NCI-H524 treated with DMSO at 0.1 percent for 48 hours (cell line): ENCODE measurements around the gene ZNF80.
"Not testable (repeated sequence)": the region's sequence is repeated elsewhere in the genome, so short reads cannot be mapped to it uniquely, and the experiment has no call there.

Experiments used
- DNase-seq: peaks from one replicate; lab custom pipeline; 2025; lab: John Stamatoyannopoulos, UW

The ZNF80 gene

GRCh38 chr3:114237478-114237877 lies at the start of gene ZNF80:
ZNF80 (minus strand) TSS chr3:114237578; CDS start chr3:114237074, 504 bp downstream.
- not testable (repeated sequence) for DNase-seq

DNA sequence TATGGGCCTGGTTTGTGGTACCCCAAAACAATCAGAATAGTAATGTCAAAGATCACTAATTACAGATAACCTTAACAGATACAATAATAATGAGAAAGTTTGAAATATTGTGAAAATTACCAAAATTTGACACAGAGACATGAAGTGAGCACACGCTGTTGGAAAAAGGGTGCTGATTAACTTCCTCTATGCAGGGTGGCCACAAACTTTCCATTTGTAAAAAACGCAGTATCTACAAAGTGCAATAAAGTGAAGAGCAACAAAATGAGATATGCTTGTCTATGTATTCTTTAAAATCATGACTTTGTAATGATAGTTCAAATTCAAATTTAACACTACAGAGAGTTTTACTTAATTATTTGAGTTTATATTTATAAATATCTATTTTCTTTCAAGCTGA lies 48.9 kb upstream of the ZNF80 start:
- no peak for DNase-seq

DNA sequence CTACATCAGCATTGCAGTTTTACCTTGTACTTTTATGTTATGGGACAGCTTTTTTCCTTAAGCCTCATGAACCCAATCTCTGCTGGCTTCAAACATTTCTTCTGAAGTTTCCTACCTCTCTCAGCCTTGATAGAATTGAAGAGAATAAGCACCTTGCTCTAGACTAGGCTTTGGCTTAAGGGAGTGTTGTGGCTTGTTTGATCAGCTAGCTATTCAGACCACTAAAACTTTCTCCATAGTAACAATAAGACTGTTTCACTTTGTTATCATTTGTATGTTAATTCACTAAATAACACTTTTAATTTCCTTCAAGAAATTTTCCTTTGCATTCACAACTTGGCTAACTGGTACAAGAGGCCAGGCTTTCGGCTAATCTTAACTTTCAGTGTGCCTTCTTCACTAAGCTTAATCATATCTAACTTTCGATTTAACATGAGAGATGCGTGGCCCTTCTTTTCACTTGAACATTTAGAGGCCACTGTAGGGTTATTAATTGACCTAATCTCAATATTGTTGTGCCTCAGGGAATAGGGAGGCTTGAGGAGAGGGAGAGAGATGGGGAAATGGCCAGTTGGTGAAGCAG lies 48.4 kb upstream of the ZNF80 start:
- no peak for DNase-seq

DNA sequence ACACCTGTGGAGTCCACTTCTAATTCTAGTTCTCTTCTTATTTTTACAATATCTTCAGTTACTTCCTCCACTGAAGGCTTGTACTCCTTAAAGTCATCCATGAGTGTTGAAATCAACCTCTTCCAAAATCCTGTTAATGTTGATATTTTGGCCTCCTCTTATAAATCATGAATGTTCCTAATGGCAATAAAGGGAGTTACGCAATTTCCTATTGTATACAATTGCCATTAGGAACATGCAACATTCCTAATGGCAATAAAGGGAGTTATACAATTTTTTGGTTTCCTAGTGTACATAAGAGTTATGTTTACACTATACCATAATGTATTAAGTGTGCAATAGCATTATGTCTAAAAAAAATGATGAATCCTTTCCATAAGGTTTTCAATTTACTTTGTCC lies 47.3 kb upstream of the ZNF80 start:
- no peak for DNase-seq

DNA sequence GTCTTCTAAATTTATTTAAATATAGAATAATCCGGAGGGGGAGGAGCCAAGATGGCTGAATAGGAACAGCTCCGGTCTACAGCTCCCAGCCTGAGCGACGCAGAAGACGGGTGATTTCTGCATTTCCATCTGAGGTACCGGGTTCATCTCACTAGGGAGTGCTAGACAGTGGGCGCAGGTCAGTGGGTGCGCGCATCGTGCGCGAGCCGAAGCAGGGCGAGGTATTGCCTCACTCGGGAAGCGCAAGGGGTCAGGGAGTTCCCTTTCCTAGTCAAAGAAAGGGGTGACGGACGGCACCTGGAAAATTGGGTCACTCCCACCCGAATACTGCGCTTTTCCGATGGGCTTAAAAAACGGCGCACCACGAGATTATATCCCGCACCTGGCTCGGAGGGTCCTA lies 39.5 kb upstream of the ZNF80 start:
- DNase-seq, result not testable (repeated sequence)

DNA sequence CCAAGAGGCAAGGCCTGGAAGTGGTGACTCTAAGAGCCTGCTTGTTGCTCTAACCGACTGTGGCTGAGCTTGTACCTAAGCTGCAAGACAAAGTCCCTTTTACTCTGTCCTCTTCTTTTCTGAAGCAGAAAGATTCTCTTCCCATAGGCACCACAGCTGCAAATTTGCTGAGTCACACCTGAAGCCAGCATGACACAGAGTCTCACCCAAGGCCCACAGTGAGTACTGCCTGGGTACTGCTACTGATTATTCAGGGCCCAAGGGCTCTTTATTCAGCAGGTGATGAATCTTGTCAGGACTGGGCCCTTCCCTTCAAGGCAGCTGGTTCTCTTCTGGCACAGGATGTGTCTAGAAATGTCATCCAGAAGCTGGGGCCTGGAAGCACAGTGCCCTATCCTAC lies 37.6 kb upstream of the ZNF80 start:
- DNase-seq, result no peak

DNA sequence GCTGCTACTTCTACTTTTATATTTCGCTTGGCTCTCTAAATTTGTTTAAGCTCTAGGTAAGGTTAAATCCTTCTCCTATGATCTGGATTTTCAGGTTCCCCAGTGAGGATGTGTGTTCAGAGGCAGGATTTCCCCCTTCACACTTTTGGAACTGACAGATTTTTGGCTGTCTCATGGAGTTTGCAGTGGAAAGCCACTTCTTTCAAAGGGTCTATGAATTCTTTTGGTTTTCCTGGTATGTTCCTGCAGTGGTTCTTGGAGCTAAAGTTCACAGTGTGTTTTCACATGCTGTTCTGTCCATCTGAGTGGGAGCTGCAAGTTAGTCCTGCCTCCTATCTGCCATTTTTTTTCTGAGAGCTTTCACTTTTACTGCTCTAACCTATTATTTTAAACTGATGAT lies 34.9 kb upstream of the ZNF80 start:
- DNase-seq, result no peak

DNA sequence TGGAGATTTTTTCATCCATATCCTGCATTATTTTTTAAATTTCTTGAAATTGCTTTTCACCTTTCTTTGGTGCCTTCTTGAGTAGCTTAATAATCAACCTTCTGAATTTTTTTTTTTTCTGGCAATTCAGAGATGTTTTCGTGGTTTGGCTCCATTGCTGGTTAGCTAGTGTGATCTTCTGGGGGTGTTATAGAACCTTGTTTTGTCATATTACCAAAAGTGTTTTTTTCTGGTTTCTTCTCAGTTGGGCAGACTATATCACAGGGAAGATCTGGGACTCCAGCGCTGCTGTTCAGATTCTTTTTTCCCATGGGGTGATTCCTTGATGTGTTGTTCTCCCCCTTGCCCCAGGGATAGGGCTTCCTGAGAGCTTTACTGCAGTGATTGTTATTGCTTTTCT lies 32.6 kb upstream of the ZNF80 start:
- DNase-seq, result no peak

- no peak for DNase-seq
These were observed 22.8 kb upstream of the ZNF80 start for GRCh38 chr3:114260152-114260551.

GRCh38 chr3:114259566-114259965 lies 22.2 kb upstream of the ZNF80 start:
- DNase-seq, result no peak

- DNase-seq, result no peak
These were observed 16.1 kb upstream of the ZNF80 start for GRCh38 chr3:114253505-114253904.

- no peak for DNase-seq
These were observed 15.6 kb upstream of the ZNF80 start for GRCh38 chr3:114252954-114253353.

- no peak for DNase-seq
These were observed 5.6 kb upstream of the ZNF80 start for GRCh38 chr3:114242947-114243346.

DNA sequence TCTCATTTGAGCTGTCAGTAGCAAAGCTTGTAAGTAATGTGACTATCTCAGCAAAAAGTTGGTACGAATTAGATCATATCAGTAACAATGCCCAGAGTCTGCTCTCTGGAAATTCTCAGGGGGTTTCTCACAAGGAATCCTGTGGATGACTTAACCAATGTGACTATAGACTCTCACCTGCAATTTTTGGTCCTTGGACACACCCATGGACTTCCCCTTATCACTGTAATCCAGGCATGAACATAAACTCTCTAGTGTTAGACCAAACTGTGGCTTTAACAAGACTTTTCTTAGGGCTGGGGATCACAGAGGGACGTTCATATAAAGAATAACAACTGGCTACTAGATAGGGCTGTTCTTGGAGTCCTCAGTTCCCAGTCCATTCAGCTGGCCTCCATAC lies 3.9 kb upstream of the ZNF80 start:
- no peak for DNase-seq

GRCh38 chr3:114238146-114238785 lies 888 bp upstream of the ZNF80 start:
- not testable (repeated sequence) for DNase-seq

- DNase-seq, result no peak
These were observed 1.9 kb downstream of the ZNF80 start for GRCh38 chr3:114235431-114235830.

GRCh38 chr3:114234745-114235144 lies 2.6 kb downstream of the ZNF80 start:
- no peak for DNase-seq

GRCh38 chr3:114231616-114232015 lies 5.8 kb downstream of the ZNF80 start:
- DNase-seq, result no peak

- no peak for DNase-seq
These were observed 10.3 kb downstream of the ZNF80 start for GRCh38 chr3:114227076-114227475.

GRCh38 chr3:114226313-114226712 lies 11.1 kb downstream of the ZNF80 start:
- DNase-seq, result no peak

GRCh38 chr3:114223143-114223542 lies 14.2 kb downstream of the ZNF80 start:
- DNase-seq, result no peak

GRCh38 chr3:114221881-114222264 lies 15.5 kb downstream of the ZNF80 start:
- no peak for DNase-seq

- no peak for DNase-seq
These were observed 16.1 kb downstream of the ZNF80 start for GRCh38 chr3:114221165-114221880.

GRCh38 chr3:114219741-114220140 lies 17.6 kb downstream of the ZNF80 start:
- DNase-seq, result no peak
